HEK293 (cell line): ENCODE results near the gene MAML2.
A peak's percentile ranks its signal among the peaks of the same experiment; 100 is the strongest.

Experiments
- CTCF ChIA-PET: fragments of 350-600 bp; formaldehyde crosslinking; extraction: SDS; loops from one replicate; lab custom pipeline; 2021; ENCODE audit warnings: antibody characterized with exemption; lab: Yijun Ruan, JAX
- POLR2A ChIA-PET: fragments of 300-600 bp; formaldehyde crosslinking; extraction: SDS; loops from one replicate; lab custom pipeline; 2020; ENCODE audit warnings: antibody characterized with exemption, inconsistent platforms; lab: Yijun Ruan, JAX
- H3K27ac ChIP-seq: fragments of 200-500 bp; sonication (Bioruptor generic); 2 replicates; pipeline ENCODE4 v1.5.1; 2014; ENCODE audit warnings: low read depth, low read length, control low read depth, inconsistent platforms; ENCODE audit errors: extremely low read depth
- H3K36me3 ChIP-seq, 2 experiments: fragments of 200-500 bp in 1 of 2; sonication (Bioruptor generic) in 1 of 2; 1 replicate in 1 of 2; 2 replicates in 1 of 2; pipeline ENCODE4 v1.5.1; 2014 to 2017; ENCODE audit warnings: inconsistent platforms in 2 of 2, low read length in 2 of 2; ENCODE audit not compliant: control insufficient read depth in 2 of 2, insufficient read depth in 1 of 2
- H3K4me1 ChIP-seq: fragments of 200-500 bp; sonication (Bioruptor generic); 2 replicates; pipeline ENCODE4 v1.5.1; 2014; ENCODE audit warnings: mild to moderate bottlenecking, low read length, inconsistent platforms; ENCODE audit not compliant: control insufficient read depth, insufficient read depth
- H3K4me3 ChIP-seq: 2 replicates; pipeline ENCODE4 v1.5.1; 2011; ENCODE audit warnings: low read depth, mild to moderate bottlenecking, control low read depth, low read length, moderate library complexity
- H3K9me3 ChIP-seq: fragments of 200-500 bp; sonication (Bioruptor generic); 2 replicates; pipeline ENCODE4 v1.5.1; 2014; ENCODE audit warnings: low read depth, low read length, inconsistent platforms; ENCODE audit not compliant: control insufficient read depth, insufficient read depth
- BCL11A ChIP-seq: fragments of 450-650 bp; formaldehyde crosslinking; IDR thresholded peaks from 2 replicates; pipeline ENCODE4 v1.5.1; 2016; ENCODE audit warnings: low read depth, missing biosample characterization, missing genetic modification characterization
- EGR2 ChIP-seq: fragments of 450-650 bp; formaldehyde crosslinking; IDR thresholded peaks from 2 replicates; pipeline ENCODE4 v1.5.1; 2016; ENCODE audit warnings: low read depth, missing biosample characterization, missing genetic modification characterization
- HOXA7 ChIP-seq: sonication (generic); formaldehyde crosslinking; IDR thresholded peaks from 2 replicates; pipeline ENCODE4 v1.8.1; 2022; ENCODE audit warnings: missing genetic modification reagents, borderline replicate concordance
- PRDM1 ChIP-seq: fragments of 450-650 bp; formaldehyde crosslinking; IDR thresholded peaks from 2 replicates; pipeline ENCODE4; 2016; ENCODE audit warnings: missing biosample characterization, missing genetic modification characterization
- SP7 ChIP-seq: fragments of 450-650 bp; formaldehyde crosslinking; IDR thresholded peaks from 2 replicates; pipeline ENCODE4 v1.5.1; 2016; ENCODE audit warnings: missing biosample characterization, missing genetic modification characterization
- ZFHX2 ChIP-seq: fragments of 450-650 bp; formaldehyde crosslinking; conservative IDR thresholded peaks from 2 replicates; pipeline ENCODE4 v1.5.1; 2016; ENCODE audit warnings: missing biosample characterization, missing genetic modification characterization
- ZNF140 ChIP-seq: fragments of 450-650 bp; formaldehyde crosslinking; IDR thresholded peaks from 2 replicates; pipeline ENCODE4 v1.5.1; 2016; ENCODE audit warnings: missing biosample characterization, missing genetic modification characterization
- ZNF157 ChIP-seq: fragments of 450-650 bp; formaldehyde crosslinking; IDR thresholded peaks from 2 replicates; pipeline ENCODE4 v1.5.1; 2016; ENCODE audit warnings: missing biosample characterization, missing genetic modification characterization
- ZNF202 ChIP-seq: fragments of 450-650 bp; formaldehyde crosslinking; IDR thresholded peaks from 2 replicates; pipeline ENCODE4 v1.5.1; 2016; ENCODE audit warnings: missing biosample characterization, missing genetic modification characterization, borderline replicate concordance
- ZNF530 ChIP-seq: fragments of 450-650 bp; formaldehyde crosslinking; IDR thresholded peaks from 2 replicates; pipeline ENCODE4 v1.5.1; 2016; ENCODE audit warnings: low read depth, missing biosample characterization, missing genetic modification characterization
- ZNF610 ChIP-seq: fragments of 450-650 bp; formaldehyde crosslinking; IDR thresholded peaks from 2 replicates; pipeline ENCODE4 v1.5.1; 2016; ENCODE audit warnings: missing biosample characterization, missing genetic modification characterization, borderline replicate concordance
- ZNF624 ChIP-seq: fragments of 450-650 bp; formaldehyde crosslinking; IDR thresholded peaks from 2 replicates; pipeline ENCODE4 v1.5.1; 2017; ENCODE audit warnings: missing biosample characterization, missing genetic modification characterization
- ZNF777 ChIP-seq: fragments of 450-650 bp; formaldehyde crosslinking; IDR thresholded peaks from 2 replicates; pipeline ENCODE4 v1.5.1; 2017; ENCODE audit warnings: missing biosample characterization, missing genetic modification characterization, borderline replicate concordance
- TF ChIP-seq, protein P1 (sequence below): fragments of 450-650 bp; formaldehyde crosslinking; IDR thresholded peaks from 2 replicates; pipeline ENCODE4 v1.5.1; 2016; ENCODE audit warnings: missing biosample characterization, missing genetic modification characterization
- TF ChIP-seq, protein P2 (sequence below): fragments of 450-650 bp; formaldehyde crosslinking; IDR thresholded peaks from 2 replicates; pipeline ENCODE4 v1.5.1; 2017; ENCODE audit warnings: missing biosample characterization, missing genetic modification characterization
- TF ChIP-seq, protein P3 (sequence below): fragments of 450-650 bp; formaldehyde crosslinking; IDR thresholded peaks from 2 replicates; pipeline ENCODE4 v1.5.1; 2016; ENCODE audit warnings: missing biosample characterization, missing genetic modification characterization, borderline replicate concordance
- TF ChIP-seq, protein P4 (sequence below): fragments of 450-650 bp; formaldehyde crosslinking; IDR thresholded peaks from 2 replicates; pipeline ENCODE4 v1.5.1; 2016; ENCODE audit warnings: missing biosample characterization, missing genetic modification characterization
- TF ChIP-seq, protein P5 (sequence below): fragments of 450-650 bp; formaldehyde crosslinking; optimal IDR thresholded peaks from 2 replicates; pipeline ENCODE3; 2016; ENCODE audit warnings: missing biosample characterization, mild to moderate bottlenecking, missing genetic modification characterization

The MAML2 gene

DNA sequence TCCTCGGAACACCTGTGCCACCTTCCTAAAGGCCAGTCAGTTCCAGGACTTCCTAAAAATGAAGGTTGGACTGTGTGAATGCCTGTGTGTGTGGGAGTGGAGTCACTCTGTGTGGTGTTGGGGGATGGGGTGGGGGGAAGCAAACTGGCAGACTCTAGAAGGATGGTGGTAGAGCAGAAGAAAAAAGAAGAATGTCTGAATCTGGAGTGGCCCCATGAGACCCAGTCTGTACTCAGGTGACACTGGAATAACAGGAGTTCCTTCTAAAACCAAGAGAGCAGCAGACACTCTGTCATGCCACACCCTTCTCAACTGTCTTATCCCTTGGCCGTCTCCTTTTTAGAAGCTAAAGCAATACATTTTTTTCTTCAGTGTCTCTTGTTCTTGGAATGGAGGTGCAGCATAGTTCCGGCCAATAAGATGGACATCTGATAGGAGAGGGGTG is 82.9 kb downstream of the MAML2 start:
- ChIA-PET CTCF (no interaction called here), POLR2A (no interaction called here)
- Histone ChIP-seq H3K4me1 (no peaks in the 10 kb centered on the region), H3K36me3 (no peaks in the 10 kb centered on the region), H3K27ac (no peak overlapping the region), H3K4me3 (no peak overlapping the region), H3K9me3 (no peaks in the 10 kb centered on the region)
- TF ChIP-seq EGR2 (tag by site-specific recombination) (peak; percentile 50), ZFHX2 (peak; percentile 33), ZNF140 (tag by site-specific recombination) (no peak)

DNA sequence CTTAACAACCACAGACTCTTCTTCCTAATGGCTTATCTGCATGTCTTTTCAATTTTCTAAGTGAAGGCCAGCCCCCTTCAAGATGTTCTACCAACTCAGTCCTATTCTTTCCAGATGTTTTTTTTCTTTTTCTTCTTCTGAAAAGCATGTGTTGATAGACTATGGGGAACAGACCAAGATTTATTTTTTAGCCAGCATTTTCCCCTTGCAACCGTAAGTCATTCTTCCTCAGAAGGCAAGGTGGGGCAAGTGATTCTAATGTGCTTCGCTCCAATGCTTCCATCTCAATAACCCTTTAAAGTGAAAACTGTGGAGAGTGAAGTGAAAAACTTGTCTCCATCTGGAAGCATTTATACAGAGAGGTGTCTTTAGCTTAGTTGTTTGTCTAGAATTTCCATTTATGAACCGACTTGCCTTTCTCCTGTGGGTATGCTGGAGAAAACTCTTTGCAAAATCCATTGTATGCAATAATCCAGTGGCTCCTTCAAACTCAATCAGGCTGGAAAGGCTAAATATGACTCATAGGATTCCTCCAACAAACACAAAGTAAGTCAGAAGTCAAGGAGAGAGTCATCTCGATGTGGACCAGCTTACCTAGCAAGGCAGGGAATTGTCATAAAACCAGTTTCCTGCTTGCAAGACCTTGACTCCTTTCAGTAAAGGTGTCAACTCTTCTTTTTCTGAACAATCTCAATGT is 83.7 kb downstream of the MAML2 start:
- no peaks in the 10 kb centered on the region for H3K36me3 ChIP-seq
- H3K27ac ChIP-seq: no peak overlapping the region
- H3K4me3 ChIP-seq: no peak overlapping the region
- H3K4me1 ChIP-seq: no peaks in the 10 kb centered on the region
- H3K9me3 ChIP-seq: no peaks in the 10 kb centered on the region
- POLR2A ChIA-PET: no interaction called here
- TF ChIP-seq, protein P1, sequence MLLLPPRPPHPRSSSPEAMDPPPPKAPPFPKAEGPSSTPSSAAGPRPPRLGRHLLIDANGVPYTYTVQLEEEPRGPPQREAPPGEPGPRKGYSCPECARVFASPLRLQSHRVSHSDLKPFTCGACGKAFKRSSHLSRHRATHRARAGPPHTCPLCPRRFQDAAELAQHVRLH (tag by site-specific recombination): no peak
- TF ChIP-seq, protein P2, sequence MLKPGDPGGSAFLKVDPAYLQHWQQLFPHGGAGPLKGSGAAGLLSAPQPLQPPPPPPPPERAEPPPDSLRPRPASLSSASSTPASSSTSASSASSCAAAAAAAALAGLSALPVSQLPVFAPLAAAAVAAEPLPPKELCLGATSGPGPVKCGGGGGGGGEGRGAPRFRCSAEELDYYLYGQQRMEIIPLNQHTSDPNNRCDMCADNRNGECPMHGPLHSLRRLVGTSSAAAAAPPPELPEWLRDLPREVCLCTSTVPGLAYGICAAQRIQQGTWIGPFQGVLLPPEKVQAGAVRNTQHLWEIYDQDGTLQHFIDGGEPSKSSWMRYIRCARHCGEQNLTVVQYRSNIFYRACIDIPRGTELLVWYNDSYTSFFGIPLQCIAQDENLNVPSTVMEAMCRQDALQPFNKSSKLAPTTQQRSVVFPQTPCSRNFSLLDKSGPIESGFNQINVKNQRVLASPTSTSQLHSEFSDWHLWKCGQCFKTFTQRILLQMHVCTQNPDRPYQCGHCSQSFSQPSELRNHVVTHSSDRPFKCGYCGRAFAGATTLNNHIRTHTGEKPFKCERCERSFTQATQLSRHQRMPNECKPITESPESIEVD (tag by site-specific recombination): 0 out of 2 replicates have a peak, but pooled peaks have one; percentile 36
- TF ChIP-seq PRDM1 (tag by site-specific recombination): peak; percentile 67
- no peak for TF ChIP-seq BCL11A (tag by site-specific recombination)
- CTCF ChIA-PET: interaction anchor here (0.6 kb wide), 1 partner anchor 93 kb away, joined by 4 read pairs; no protein-coding TSS in a partner anchor

DNA sequence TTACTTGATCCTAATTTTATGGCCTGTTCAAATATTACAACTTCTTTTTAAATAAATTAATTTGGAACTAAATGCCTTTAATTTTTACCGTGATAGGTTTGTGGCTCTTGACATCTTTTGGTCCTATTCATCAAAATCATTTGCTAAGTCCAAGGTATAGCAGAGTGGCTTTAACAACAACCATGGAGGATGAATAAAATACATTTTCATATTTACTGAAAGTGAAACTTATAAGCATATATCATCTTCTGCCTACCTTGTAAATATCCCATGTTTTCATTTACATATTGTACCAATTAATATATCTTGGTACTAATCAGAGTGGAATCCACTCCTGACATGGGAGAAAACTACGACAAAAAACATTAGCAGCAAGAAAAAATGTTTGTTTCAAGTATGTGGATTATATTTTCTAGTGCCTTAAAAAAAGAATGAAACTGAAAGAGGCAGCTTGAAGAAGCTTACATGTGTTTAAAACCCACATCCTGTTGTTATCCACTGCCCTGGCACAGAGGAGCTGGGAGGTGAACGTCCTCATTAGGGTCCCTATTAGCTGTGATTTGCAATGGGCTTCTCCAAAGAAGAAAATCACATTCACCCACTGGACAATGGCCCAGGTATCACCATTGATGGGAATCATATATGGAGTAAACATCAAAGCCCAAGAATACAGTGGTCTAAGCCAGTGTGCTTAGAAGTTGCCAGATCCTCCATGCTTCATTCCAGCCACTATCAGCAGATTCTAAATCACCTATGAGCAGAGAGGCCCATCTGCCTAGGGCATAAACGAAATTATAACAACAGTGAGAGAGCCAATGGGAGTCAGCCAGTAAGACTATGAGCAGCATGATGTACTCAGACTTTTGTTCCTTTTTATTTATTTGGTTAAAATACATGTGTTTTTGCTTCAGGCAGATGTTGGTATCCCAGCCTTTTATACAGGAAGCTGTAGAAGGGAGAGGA is 84.7 kb downstream of the MAML2 start:
- no peaks in the 10 kb centered on the region for H3K36me3 ChIP-seq
- no peak overlapping the region for H3K27ac ChIP-seq
- H3K4me3 ChIP-seq: no peak overlapping the region
- ChIA-PET POLR2A (no interaction called here), CTCF (interaction anchor here (0.6 kb wide), 1 partner anchor 92 kb away, joined by 4 read pairs; no protein-coding TSS in a partner anchor)
- H3K9me3 ChIP-seq: no peaks in the 10 kb centered on the region
- no peaks in the 10 kb centered on the region for H3K4me1 ChIP-seq
- TF ChIP-seq, protein P3, sequence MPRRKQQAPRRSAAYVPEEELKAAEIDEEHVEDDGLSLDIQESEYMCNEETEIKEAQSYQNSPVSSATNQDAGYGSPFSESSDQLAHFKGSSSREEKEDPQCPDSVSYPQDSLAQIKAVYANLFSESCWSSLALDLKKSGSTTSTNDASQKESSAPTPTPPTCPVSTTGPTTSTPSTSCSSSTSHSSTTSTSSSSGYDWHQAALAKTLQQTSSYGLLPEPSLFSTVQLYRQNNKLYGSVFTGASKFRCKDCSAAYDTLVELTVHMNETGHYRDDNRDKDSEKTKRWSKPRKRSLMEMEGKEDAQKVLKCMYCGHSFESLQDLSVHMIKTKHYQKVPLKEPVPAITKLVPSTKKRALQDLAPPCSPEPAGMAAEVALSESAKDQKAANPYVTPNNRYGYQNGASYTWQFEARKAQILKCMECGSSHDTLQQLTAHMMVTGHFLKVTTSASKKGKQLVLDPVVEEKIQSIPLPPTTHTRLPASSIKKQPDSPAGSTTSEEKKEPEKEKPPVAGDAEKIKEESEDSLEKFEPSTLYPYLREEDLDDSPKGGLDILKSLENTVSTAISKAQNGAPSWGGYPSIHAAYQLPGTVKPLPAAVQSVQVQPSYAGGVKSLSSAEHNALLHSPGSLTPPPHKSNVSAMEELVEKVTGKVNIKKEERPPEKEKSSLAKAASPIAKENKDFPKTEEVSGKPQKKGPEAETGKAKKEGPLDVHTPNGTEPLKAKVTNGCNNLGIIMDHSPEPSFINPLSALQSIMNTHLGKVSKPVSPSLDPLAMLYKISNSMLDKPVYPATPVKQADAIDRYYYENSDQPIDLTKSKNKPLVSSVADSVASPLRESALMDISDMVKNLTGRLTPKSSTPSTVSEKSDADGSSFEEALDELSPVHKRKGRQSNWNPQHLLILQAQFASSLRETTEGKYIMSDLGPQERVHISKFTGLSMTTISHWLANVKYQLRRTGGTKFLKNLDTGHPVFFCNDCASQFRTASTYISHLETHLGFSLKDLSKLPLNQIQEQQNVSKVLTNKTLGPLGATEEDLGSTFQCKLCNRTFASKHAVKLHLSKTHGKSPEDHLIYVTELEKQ (tag by site-specific recombination): no peak
- TF ChIP-seq ZNF202 (no peak), ZNF624 (tag by site-specific recombination) (no peak), HOXA7 (CRISPR knock-in tag) (no peak), ZNF610 (tag by site-specific recombination) (no peak), SP7 (tag by site-specific recombination) (no peak), ZNF777 (no peak), ZNF530 (tag by site-specific recombination) (no peak), ZNF157 (tag by site-specific recombination) (no peak)
- TF ChIP-seq, protein P4, sequence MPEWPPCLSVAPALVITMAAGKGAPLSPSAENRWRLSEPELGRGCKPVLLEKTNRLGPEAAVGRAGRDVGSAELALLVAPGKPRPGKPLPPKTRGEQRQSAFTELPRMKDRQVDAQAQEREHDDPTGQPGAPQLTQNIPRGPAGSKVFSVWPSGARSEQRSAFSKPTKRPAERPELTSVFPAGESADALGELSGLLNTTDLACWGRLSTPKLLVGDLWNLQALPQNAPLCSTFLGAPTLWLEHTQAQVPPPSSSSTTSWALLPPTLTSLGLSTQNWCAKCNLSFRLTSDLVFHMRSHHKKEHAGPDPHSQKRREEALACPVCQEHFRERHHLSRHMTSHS (tag by site-specific recombination): no peak
- TF ChIP-seq, protein P5, sequence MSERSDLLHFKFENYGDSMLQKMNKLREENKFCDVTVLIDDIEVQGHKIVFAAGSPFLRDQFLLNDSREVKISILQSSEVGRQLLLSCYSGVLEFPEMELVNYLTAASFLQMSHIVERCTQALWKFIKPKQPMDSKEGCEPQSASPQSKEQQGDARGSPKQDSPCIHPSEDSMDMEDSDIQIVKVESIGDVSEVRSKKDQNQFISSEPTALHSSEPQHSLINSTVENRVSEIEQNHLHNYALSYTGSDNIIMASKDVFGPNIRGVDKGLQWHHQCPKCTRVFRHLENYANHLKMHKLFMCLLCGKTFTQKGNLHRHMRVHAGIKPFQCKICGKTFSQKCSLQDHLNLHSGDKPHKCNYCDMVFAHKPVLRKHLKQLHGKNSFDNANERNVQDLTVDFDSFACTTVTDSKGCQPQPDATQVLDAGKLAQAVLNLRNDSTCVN (tag by site-specific recombination): no peak
- TF ChIP-seq, protein P2 (tag by site-specific recombination): no peak
